Mammary epithelial cell (primary cell): ENCODE measurements around the gene MMP26.

ENCODE experiments used
- EZH2 ChIP-seq: IDR thresholded peaks from 2 replicates; pipeline ENCODE4 v1.6.1; 2012; ENCODE audit warnings: low read length, inconsistent platforms, borderline replicate concordance
- TF ChIP-seq, protein P1 (sequence below), 2 donors: IDR thresholded peaks in 1 of 2; conservative IDR thresholded peaks in 1 of 2; 2 replicates each; pipeline ENCODE4 v1.5.1; 2011 to 2012; ENCODE audit warnings: inconsistent platforms in 2 of 2, low read length in 2 of 2, mild to moderate bottlenecking in 2 of 2, control low read depth in 1 of 2, low read depth in 1 of 2; ENCODE audit not compliant: insufficient read depth in 1 of 2; ENCODE audit errors: extremely low read depth in 1 of 2

DNA sequence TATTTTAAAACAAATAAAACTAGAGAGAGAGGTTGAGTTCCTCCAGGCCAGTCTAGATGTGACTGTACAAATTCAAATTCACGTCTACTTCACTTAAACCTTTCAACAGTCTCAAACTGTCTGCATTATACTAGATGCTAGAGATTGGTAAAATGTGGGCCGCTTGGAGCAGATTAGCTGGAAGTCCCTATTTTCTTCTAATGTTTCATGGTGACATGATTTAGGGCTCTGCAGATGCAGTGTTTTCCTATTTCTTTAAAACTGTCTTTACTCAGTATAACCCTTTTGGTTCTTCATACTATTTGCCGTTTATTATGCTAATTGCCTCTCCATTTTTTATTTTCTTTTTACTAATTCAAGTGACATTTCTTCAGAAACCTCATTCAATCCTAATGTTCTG lies 40.4 kb upstream of the MMP26 start:
- TF ChIP-seq, protein P1, sequence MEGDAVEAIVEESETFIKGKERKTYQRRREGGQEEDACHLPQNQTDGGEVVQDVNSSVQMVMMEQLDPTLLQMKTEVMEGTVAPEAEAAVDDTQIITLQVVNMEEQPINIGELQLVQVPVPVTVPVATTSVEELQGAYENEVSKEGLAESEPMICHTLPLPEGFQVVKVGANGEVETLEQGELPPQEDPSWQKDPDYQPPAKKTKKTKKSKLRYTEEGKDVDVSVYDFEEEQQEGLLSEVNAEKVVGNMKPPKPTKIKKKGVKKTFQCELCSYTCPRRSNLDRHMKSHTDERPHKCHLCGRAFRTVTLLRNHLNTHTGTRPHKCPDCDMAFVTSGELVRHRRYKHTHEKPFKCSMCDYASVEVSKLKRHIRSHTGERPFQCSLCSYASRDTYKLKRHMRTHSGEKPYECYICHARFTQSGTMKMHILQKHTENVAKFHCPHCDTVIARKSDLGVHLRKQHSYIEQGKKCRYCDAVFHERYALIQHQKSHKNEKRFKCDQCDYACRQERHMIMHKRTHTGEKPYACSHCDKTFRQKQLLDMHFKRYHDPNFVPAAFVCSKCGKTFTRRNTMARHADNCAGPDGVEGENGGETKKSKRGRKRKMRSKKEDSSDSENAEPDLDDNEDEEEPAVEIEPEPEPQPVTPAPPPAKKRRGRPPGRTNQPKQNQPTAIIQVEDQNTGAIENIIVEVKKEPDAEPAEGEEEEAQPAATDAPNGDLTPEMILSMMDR (conservative IDR thresholded peaks at IDR 0.05 in 1 of 2, IDR thresholded peaks at IDR 0.05 in 1 of 2; ENCODE audit: extremely low read depth in 1 of 2, insufficient read depth in 1 of 2, low read depth in 1 of 2, low read length in 2 of 2) = no peak
- no peak for TF ChIP-seq EZH2
